Suprapubic skin (tissue), 4 donors: Measurements from ENCODE around the gene CBX4. TPM values are rescaled to one million over a fixed set of nuclear protein-coding genes. Genes with fewer than 3 reads are reported as not detected.

Experiments used
- DNase-seq, 2 donors: peaks; one replicate each; pipeline ENCODE4 v3.0.0-alpha.2; 2019; ENCODE audit warnings: low spot score in 2 of 2
- H3K27ac ChIP-seq: fragments of 200-600 bp; sonication (generic); one replicate; pipeline ENCODE4 v1.5.1; 2019
- H3K27me3 ChIP-seq: fragments of 200-600 bp; sonication (generic); one replicate; pipeline ENCODE4 v1.5.1; 2019
- H3K36me3 ChIP-seq: fragments of 200-600 bp; sonication (generic); one replicate; pipeline ENCODE4 v1.5.1; 2019
- H3K4me1 ChIP-seq: fragments of 200-600 bp; sonication (generic); one replicate; pipeline ENCODE4 v1.5.1; 2019
- H3K4me3 ChIP-seq: fragments of 200-600 bp; sonication (generic); one replicate; pipeline ENCODE4 v1.5.1; 2019; ENCODE audit warnings: mild to moderate bottlenecking
- H3K9me3 ChIP-seq: fragments of 200-600 bp; sonication (generic); one replicate; pipeline ENCODE4 v1.5.1; 2019
- EP300 ChIP-seq: sonication (generic); formaldehyde crosslinking; IDR thresholded peaks from one replicate; pipeline ENCODE4 v1.6.1; 2017; ENCODE audit warnings: antibody characterized with exemption
- POLR2A ChIP-seq, 2 donors: fragments of 450-650 bp; IDR thresholded peaks; one replicate each; pipeline ENCODE4 v1.6.1; 2017; ENCODE audit warnings: antibody characterized with exemption in 2 of 2, mild to moderate bottlenecking in 2 of 2, moderate library complexity in 2 of 2
- POLR2AphosphoS5 ChIP-seq, 3 donors: sonication (generic); formaldehyde crosslinking; IDR thresholded peaks; one replicate each; pipeline ENCODE4 v1.6.1; 2017; ENCODE audit warnings: antibody characterized with exemption in 3 of 3
- WGBS: methylation state at CpG from one replicate; pipeline ENCODE4 v1.1.5; 2018; 5-methylcytosine and 5-hydroxymethylcytosine counted together
- total RNA-seq, 4 donors: library from RNA; depleted of rRNA; stranded (reverse); fragments of >200 nt; gene quantifications; one replicate each; pipeline ENCODE4 v1.1.0, GENCODE V29; 2016
- TF ChIP-seq, protein P1 (sequence below), 2 donors: fragments of 200-600 bp in 1 of 2; fragments of 450-650 bp in 1 of 2; sonication (generic) in 1 of 2; IDR thresholded peaks; one replicate each; pipeline ENCODE4 v1.5.1; 2016 to 2019; ENCODE audit warnings: antibody characterized with exemption in 2 of 2, mild to moderate bottlenecking in 1 of 2, moderate library complexity in 1 of 2

CBX4 gene
- total RNA-seq, 4 donors from 2014 or later: 33.0 to 47.7 (median 38.0) TPM

DNA sequence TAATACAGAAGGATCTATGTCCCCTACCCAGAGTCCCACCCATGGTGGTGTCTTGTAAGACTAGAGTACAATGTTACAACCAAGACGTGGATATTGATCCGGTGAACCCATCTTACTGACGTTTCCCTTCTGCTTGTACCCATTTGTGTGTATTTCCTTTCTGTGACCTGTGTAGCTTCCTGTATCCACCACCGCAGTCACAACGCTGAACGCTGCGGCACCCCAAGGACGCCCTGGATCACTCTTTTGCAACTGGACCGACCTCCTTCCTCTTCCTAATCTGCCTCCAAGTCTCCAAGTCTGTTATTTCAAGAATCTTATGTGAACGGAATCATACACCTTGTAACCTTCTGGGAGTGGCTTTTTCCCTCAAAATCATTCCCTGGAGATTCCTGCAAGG lies 33.5 kb upstream of the CBX4 start:
- H3K4me3 ChIP-seq: no peak overlapping the region
- no peak for TF ChIP-seq POLR2A (IDR thresholded peaks at IDR 0.05)
- TF ChIP-seq EP300: no peak
- TF ChIP-seq POLR2AphosphoS5 (IDR thresholded peaks at IDR 0.05): no peak
- TF ChIP-seq, protein P1, sequence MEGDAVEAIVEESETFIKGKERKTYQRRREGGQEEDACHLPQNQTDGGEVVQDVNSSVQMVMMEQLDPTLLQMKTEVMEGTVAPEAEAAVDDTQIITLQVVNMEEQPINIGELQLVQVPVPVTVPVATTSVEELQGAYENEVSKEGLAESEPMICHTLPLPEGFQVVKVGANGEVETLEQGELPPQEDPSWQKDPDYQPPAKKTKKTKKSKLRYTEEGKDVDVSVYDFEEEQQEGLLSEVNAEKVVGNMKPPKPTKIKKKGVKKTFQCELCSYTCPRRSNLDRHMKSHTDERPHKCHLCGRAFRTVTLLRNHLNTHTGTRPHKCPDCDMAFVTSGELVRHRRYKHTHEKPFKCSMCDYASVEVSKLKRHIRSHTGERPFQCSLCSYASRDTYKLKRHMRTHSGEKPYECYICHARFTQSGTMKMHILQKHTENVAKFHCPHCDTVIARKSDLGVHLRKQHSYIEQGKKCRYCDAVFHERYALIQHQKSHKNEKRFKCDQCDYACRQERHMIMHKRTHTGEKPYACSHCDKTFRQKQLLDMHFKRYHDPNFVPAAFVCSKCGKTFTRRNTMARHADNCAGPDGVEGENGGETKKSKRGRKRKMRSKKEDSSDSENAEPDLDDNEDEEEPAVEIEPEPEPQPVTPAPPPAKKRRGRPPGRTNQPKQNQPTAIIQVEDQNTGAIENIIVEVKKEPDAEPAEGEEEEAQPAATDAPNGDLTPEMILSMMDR (IDR thresholded peaks at IDR 0.05): no peak

DNA sequence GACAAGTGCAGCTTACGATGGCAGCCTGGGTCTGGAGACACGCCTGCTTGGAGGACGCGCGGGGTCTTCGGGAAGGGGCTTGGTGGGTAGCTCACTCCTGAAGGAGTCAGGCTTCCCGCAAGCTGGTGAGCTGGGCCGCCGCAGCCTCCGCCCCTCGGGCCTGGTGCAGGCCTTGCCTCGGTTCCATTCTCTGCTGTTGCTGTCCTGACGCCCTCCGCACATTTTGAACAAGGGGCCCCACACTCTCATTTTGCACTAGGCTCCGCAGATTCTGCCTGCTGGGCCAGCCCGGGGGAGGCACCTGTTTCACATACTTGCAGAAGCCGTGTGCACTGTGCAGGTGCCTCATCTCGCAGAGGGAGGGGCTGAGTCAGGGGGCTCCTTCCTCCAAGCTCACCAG lies 31.9 kb upstream of the CBX4 start:
- Histone ChIP-seq H3K36me3 (no peaks in the 10 kb centered on the region), H3K27ac (no peak overlapping the region), H3K9me3 (no peaks in the 10 kb centered on the region), H3K27me3 (peaks cover 2% of the 10 kb centered on the region), H3K4me1 (no peaks in the 10 kb centered on the region), H3K4me3 (no peak overlapping the region)
- DNase-seq: no peak
- WGBS: 92% methylated on average over 12 of the region's 18 CpGs
- TF ChIP-seq, protein P1 (IDR thresholded peaks at IDR 0.05): no peak
- TF ChIP-seq EP300 (no peak), POLR2AphosphoS5 (IDR thresholded peaks at IDR 0.05) (no peak), POLR2A (IDR thresholded peaks at IDR 0.05) (no peak)

More for the DNA sequence above, 33.5 kb upstream of the CBX4 start:
- no peak for DNase-seq
- no peaks in the 10 kb centered on the region for H3K9me3 ChIP-seq
- no peaks in the 10 kb centered on the region for H3K4me1 ChIP-seq
- no peaks in the 10 kb centered on the region for H3K36me3 ChIP-seq
- 76% methylated on average over 10 of the region's 10 CpGs for WGBS
- no peak overlapping the region for H3K27ac ChIP-seq
- peaks cover 5% of the 10 kb centered on the region for H3K27me3 ChIP-seq

- Histone ChIP-seq H3K27me3 (peaks cover 8% of the 10 kb centered on the region), H3K9me3 (no peaks in the 10 kb centered on the region), H3K4me1 (no peaks in the 10 kb centered on the region), H3K27ac (no peak overlapping the region), H3K4me3 (no peak overlapping the region), H3K36me3 (no peaks in the 10 kb centered on the region)
- TF ChIP-seq EP300 (no peak), POLR2AphosphoS5 (IDR thresholded peaks at IDR 0.05) (no peak), POLR2A (IDR thresholded peaks at IDR 0.05) (no peak)
- TF ChIP-seq, protein P1 (IDR thresholded peaks at IDR 0.05): no peak
- 95% methylated on average over 6 of the region's 15 CpGs for WGBS
- no peak for DNase-seq
Observed at GRCh38 chr17:79870540-79870939, 31.3 kb upstream of the CBX4 start.

GRCh38 chr17:79866791-79867518 lies 27.7 kb upstream of the CBX4 start:
- TF ChIP-seq EP300 (no peak), POLR2A (IDR thresholded peaks at IDR 0.05) (no peak), POLR2AphosphoS5 (IDR thresholded peaks at IDR 0.05) (no peak)
- TF ChIP-seq, protein P1 (IDR thresholded peaks at IDR 0.05): no peak
- H3K36me3 ChIP-seq: no peaks in the 10 kb centered on the region
- peaks cover 41% of the 10 kb centered on the region for H3K27me3 ChIP-seq
- H3K4me1 ChIP-seq: peaks cover 7% of the 10 kb centered on the region
- H3K9me3 ChIP-seq: no peaks in the 10 kb centered on the region
- WGBS: 77% methylated on average over 11 of the region's 11 CpGs
- no peak overlapping the region for H3K27ac ChIP-seq
- DNase-seq: no peak
- H3K4me3 ChIP-seq: no peak overlapping the region

DNA sequence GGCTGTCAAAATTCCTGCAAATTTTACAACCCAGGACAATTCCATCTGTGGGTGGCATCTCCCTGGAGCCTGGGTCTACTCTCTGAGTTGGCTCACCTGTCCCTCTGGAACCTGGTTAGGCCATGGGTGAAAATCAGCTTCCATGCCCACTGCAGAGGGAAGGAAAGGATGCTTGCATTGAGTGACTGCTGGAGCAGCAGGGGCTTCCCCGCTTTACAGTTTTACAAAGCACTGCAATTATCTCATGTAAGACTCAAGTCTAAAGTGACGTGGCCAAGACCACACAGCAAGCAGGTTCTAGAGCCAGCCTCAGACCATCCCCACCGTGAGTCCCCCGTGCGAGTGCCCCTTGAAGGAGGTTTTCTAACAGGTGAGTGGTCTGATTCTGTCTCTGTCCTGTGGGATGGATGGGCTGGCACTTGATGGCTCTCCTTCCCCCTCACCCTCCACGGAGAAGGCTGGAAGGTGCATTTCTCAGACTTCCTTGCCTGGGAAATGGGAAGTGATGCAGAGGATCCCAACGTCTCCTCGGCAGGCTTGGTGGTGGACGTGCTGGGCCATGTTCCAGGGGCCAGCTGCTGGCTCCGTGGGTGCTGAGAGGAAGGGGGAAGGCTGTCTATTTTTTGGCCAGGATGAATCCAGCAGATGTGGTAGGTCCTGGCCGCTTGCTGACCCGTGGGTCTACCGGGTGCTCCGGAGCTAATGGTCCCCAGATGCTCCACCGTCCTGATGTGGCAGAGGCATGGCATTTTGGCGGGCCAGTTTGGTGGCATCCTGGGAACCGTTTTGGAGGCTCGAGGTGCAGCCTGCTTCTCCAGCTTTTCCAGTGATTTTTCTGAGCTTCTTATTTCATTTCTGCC lies 26.3 kb upstream of the CBX4 start:
- H3K27me3 ChIP-seq: peaks cover 49% of the 10 kb centered on the region

More for the DNA sequence above, 26.3 kb upstream of the CBX4 start:
- H3K4me1 ChIP-seq: peaks cover 7% of the 10 kb centered on the region
- H3K36me3 ChIP-seq: no peaks in the 10 kb centered on the region
- 81% methylated on average over 15 of the region's 18 CpGs for WGBS
- H3K27ac ChIP-seq: no peak overlapping the region
- no peak overlapping the region for H3K4me3 ChIP-seq
- no peak for DNase-seq
- no peak for TF ChIP-seq POLR2A (IDR thresholded peaks at IDR 0.05)
- TF ChIP-seq, protein P1 (IDR thresholded peaks at IDR 0.05): no peak
- no peak for TF ChIP-seq POLR2AphosphoS5 (IDR thresholded peaks at IDR 0.05)
- TF ChIP-seq EP300: no peak
- H3K9me3 ChIP-seq: no peaks in the 10 kb centered on the region
